ENCODE measurements around the gene PRKG1. TPM values are rescaled to one million over a fixed set of nuclear protein-coding genes. Genes with fewer than 3 reads are reported as not detected.

The PRKG1 gene
- total RNA-seq, 4 donors from 2014 or later: 24.5 to 46.1 (median 37.1) TPM

GRCh38 chr10:51763746-51764145 is 689.5 kb downstream of the PRKG1 start:
- no peak overlapping the region for H3K4me3 ChIP-seq
- intact Hi-C loops (cut with DNase I): no loop called here
- no peak overlapping the region for H3K27ac ChIP-seq (replicated peaks in 1 of 4)

GRCh38 chr10:51765284-51765971 is 691.1 kb downstream of the PRKG1 start:
- H3K27ac ChIP-seq (replicated peaks in 1 of 4): no peak overlapping the region
- 79% methylated on average over 1 of the region's 1 CpG for WGBS
- no peak for DNase-seq (ENCODE audit: extremely low spot score)
- intact Hi-C loops (cut with DNase I): no loop called here
- no peak for TF ChIP-seq CTCF (IDR thresholded peaks at IDR 0.05)
- TF ChIP-seq POLR2A (IDR thresholded peaks at IDR 0.05; ENCODE audit: low read depth): no peak
- no peak for TF ChIP-seq POLR2AphosphoS5 (IDR thresholded peaks at IDR 0.05)
- no peak for TF ChIP-seq EP300 (IDR thresholded peaks at IDR 0.05)
- no peaks in the 10 kb centered on the region for H3K27me3 ChIP-seq
- no peak overlapping the region for H3K4me3 ChIP-seq
- H3K4me1 ChIP-seq: no peaks in the 10 kb centered on the region
- H3K9me3 ChIP-seq: no peaks in the 10 kb centered on the region
- H3K36me3 ChIP-seq: no peaks in the 10 kb centered on the region

More at GRCh38 chr10:51763746-51764145, 689.5 kb downstream of the PRKG1 start:
- Histone ChIP-seq H3K36me3 (no peaks in the 10 kb centered on the region), H3K27me3 (no peaks in the 10 kb centered on the region), H3K9me3 (no peaks in the 10 kb centered on the region), H3K4me1 (no peaks in the 10 kb centered on the region)
- no peak for TF ChIP-seq POLR2AphosphoS5 (IDR thresholded peaks at IDR 0.05)
- TF ChIP-seq CTCF (IDR thresholded peaks at IDR 0.05): no peak
- no peak for TF ChIP-seq POLR2A (IDR thresholded peaks at IDR 0.05; ENCODE audit: low read depth)
- no peak for TF ChIP-seq EP300 (IDR thresholded peaks at IDR 0.05)
- DNase-seq (ENCODE audit: extremely low spot score): no peak

- no peaks in the 10 kb centered on the region for H3K36me3 ChIP-seq
- H3K27me3 ChIP-seq: no peaks in the 10 kb centered on the region
- intact Hi-C loops (cut with DNase I): no loop called here
- no peak overlapping the region for H3K4me3 ChIP-seq
- no peaks in the 10 kb centered on the region for H3K9me3 ChIP-seq
- no peaks in the 10 kb centered on the region for H3K4me1 ChIP-seq
- DNase-seq (ENCODE audit: extremely low spot score): no peak
- TF ChIP-seq POLR2A (IDR thresholded peaks at IDR 0.05; ENCODE audit: low read depth) (no peak), POLR2AphosphoS5 (IDR thresholded peaks at IDR 0.05) (no peak), EP300 (IDR thresholded peaks at IDR 0.05) (no peak), CTCF (IDR thresholded peaks at IDR 0.05) (no peak)
- H3K27ac ChIP-seq (replicated peaks in 1 of 4): no peak overlapping the region
- WGBS: 97% methylated on average over 3 of the region's 3 CpGs
Measured at GRCh38 chr10:51766423-51767102, 692.3 kb downstream of the PRKG1 start.

GRCh38 chr10:51767103-51767763 is 692.9 kb downstream of the PRKG1 start:
- no peaks in the 10 kb centered on the region for H3K4me1 ChIP-seq
- H3K4me3 ChIP-seq: no peak overlapping the region
- H3K27ac ChIP-seq (replicated peaks in 1 of 4): no peak overlapping the region
- no peaks in the 10 kb centered on the region for H3K27me3 ChIP-seq
- no peak for TF ChIP-seq CTCF (IDR thresholded peaks at IDR 0.05)
- TF ChIP-seq POLR2A (IDR thresholded peaks at IDR 0.05; ENCODE audit: low read depth): no peak
- TF ChIP-seq EP300 (IDR thresholded peaks at IDR 0.05): no peak
- TF ChIP-seq POLR2AphosphoS5 (IDR thresholded peaks at IDR 0.05): no peak
- H3K36me3 ChIP-seq: no peaks in the 10 kb centered on the region
- no peaks in the 10 kb centered on the region for H3K9me3 ChIP-seq
- no peak for DNase-seq (ENCODE audit: extremely low spot score)
- intact Hi-C loops (cut with DNase I): no loop called here
- 97% methylated on average over 3 of the region's 3 CpGs for WGBS

Measured in esophagus muscularis mucosa (tissue), 4 donors.